SKM-1 treated with dmso at 0.1 percent for 144 hours (cell line): ENCODE measurements around the gene ACKR1.

Experiments
- DNase-seq: peaks from one replicate; lab custom pipeline; 2025; ENCODE audit not compliant: unreplicated experiment; lab: John Stamatoyannopoulos, UW

ACKR1 gene

DNA sequence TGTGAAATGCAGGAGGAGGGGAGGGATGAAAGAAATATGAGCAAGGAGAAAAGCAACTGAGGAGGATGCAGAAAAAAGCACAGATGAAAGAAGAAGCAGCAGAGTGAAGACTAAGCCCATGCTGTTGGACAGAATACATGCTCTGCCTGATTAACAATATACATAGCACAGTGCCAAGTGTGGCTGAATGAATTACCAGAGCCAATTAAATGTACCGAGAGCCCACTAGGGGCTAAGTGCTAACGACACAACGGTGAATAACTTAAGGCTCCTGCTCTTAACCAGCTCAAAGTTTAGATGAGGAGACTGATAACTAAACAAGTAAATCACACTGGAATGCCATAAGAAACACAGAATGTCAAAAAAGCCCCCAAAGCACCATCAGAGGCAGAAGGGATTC lies 17.6 kb upstream of the ACKR1 start:
- DNase-seq: no peak

DNA sequence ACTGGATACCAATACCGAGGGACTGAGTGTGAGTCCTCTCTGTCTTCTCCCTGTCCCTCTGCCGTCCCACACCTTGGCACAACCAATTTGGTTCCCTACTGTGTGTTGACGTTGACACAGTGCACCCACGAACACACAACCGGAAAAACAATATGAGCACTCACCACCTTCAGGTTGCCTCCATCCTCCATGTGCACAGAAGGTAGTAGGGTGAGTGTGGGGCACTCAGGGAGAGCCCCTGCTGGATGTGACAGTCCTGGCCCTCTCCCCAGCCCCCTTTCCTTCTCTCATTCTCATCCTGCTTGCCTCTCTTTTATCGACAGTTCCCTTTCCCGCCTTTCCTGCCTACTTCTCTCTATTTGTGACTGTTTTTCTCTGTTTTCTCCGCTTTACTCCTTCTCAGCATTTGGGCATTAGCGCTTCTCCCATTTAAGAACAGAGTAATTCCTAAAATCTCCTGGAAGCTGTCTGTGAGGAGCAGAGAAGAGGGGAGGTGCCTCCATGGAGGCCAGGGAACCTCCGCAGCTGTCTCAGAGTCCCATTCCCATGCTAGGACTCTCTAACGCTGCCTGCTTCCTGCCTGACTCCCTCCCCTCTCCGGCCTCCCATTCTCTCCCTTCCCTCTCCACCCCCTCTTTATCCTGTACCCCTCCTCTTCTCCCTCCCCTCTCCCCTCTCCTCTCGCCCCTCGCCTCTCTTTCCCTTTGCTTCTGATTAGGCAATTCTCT lies 16.9 kb upstream of the ACKR1 start:
- DNase-seq: no peak

DNA sequence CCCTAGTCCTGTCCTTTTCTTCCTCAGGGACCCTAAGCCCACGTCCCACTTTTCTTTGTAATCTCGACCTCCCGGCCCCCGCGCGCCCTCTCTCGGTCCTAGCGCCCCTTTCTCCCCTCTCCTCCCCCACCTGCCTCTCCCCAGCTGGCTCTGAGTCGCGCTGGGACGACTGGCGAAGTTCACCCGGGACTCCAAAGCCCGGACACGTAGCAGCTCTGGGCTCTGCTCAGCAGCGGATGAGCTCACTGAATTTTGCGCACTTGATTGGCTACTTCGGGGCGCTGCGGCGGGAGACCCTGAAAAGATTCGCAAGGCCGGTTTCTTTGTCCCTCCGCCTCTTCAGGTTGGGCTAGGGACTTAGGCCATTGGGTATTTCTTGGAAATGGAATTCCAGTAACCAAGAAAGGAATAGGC lies 16.3 kb upstream of the ACKR1 start:
- no peak for DNase-seq

DNA sequence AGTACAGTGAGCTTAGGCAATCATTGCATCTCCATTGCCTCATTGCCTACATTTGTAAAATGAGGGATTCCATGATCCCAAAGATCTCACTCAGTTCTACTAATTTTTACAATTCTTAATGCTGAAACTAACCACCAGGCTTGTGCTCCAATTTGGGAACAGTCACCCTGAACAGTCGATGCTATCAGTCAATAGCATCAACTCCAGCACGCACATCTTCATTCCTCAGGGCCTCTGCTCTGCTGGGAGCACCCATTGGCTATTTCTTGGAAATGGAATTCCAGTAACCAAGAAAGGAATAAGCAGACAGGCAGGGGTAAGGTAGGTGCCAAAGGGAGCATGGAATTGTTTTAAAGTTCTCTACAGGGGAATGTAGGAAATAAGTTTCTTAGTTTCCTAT lies 14.2 kb upstream of the ACKR1 start:
- DNase-seq: no peak

DNA sequence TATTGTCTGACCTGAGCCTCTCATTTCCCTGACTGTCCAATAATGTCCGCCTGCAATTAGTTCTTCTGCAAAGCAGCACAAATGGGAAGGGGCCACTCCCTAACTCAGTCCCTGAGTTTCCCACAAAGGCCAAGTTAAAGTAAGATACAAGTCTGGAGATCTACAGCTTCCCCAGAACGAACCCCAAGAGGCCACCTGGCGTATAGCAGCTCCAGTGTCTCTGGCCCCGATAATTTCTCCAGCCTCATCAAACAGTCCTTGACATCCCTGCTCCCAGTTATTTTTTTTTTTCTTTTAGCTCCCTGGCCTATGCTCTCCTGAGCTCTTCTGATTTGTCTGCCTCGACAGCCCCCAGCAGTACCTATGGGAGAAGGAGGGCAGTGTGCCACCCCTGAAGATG lies 8.1 kb upstream of the ACKR1 start:
- DNase-seq: no peak

DNA sequence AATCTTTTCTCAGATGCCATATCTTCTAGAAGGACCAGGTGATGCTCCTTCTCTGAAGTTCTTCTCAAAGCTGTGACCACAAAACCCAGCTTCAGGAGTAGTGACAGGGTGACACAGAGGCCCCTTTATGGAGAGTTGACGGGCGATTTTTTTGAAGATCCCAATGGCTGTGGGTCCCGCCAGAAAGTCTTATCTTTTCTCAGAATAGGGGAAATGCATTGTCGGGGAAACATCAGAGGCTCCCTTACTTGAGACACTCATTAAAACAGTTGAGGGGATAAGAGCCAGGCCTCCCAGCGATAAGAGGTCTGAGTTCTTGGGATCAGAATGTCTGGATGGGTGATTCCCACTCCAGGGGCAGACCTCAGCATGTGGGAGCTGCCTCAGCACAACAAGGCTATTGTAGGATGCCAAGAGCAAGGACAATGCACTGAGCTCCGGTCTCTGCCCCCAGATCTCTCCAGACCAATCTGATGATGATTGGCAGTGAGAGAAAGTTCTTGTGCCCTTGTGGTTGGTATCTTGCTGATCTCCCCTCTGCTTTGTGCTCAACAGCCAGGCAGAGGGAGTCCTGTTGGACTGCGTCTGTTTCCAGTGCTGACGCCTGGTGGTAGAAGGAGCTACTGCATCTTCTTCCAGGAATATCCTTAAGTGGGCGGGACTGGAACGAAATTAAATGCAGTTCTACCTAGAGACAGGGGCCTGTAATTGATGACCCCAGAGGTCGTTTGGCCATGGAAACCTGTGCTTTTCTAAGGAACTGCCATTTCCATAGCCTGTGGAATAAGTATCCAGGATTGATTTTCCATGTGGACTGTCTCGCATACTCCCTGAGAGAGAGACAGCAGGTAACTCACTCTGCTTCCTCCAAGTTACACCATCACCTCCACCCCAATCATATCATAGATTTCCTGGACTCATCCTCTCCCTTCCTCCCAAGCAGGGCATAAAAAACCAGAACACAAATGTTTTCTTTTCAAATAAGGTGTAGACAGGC lies 6.8 kb upstream of the ACKR1 start:
- peak; percentile 76 for DNase-seq

DNA sequence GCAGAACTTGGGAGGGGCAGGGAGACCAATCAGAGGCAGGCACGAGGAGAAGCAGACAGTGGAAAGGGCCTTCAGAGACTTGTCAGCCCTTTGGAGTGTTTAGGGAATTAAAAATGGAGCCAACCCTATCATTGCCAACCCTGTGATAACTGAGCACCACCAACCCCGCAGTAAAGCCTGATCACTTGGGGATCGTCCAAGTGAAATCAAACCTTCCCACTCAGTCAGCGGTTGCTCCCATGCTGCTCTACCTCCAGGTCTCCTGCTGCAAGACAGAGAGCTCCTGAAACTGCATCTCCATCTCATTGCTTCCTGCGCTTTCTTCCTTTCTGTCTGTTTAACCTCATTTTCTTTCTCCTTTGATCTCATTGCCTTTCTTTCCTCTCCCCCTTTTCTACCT lies 4.8 kb upstream of the ACKR1 start:
- DNase-seq: no peak

DNA sequence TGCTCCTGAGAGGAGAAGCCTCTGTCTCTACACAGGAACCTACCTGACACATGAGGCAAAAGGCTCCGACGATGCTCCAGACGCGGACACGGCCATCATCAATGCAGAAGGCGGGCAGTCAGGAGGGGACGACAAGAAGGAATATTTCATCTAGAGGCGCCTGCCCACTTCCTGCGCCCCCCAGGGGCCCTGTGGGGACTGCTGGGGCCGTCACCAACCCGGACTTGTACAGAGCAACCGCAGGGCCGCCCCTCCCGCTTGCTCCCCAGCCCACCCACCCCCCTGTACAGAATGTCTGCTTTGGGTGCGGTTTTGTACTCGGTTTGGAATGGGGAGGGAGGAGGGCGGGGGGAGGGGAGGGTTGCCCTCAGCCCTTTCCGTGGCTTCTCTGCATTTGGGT lies 3.9 kb upstream of the ACKR1 start:
- DNase-seq: no peak

DNA sequence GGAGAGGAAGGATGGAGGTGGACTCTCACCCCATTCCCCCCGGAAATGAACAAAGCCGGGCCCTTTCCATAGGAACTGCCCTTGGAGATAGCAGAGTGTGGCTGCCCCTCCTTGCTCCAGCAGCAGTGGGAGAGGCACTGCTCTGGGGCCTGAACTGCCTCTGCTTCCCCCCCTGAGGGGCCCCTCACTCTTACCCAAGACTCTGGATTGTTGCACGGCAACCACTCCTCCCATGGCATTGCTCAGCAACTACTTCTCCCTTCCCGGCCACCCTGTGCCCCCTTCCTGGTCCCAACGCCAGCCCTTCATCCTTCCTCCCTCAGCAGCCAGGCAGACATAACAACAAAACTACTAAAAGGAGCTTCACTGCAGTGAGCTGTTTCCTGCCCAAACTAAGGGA lies 3.0 kb upstream of the ACKR1 start:
- peak; percentile 23 for DNase-seq

DNA sequence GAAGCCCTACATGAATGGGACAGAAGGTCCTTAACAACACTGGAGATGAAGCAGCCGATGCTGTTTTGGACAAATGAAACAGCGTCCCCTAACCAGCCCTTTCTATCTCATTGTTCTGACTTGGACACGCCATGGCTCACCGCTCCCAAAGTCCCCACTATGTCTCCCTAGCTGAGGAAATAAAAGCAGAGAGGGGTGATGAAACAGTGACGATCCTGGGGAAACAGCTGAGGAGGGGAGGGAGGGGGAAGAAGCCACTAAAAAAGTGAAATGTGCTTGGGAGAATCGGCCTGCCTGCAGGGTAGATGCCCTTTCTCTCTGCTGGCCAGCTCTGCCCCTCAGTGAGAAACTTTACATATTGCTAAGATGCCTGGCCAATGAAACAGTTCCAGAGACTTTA lies 1.1 kb upstream of the ACKR1 start:
- DNase-seq: no peak

DNA sequence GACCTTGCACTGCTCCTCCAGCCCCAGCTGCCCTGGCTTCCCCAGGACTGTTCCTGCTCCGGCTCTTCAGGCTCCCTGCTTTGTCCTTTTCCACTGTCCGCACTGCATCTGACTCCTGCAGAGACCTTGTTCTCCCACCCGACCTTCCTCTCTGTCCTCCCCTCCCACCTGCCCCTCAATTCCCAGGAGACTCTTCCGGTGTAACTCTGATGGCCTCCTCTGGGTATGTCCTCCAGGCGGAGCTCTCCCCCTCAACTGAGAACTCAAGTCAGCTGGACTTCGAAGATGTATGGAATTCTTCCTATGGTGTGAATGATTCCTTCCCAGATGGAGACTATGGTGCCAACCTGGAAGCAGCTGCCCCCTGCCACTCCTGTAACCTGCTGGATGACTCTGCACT lies 550 bp downstream of the ACKR1 start:
- DNase-seq: no peak

DNA sequence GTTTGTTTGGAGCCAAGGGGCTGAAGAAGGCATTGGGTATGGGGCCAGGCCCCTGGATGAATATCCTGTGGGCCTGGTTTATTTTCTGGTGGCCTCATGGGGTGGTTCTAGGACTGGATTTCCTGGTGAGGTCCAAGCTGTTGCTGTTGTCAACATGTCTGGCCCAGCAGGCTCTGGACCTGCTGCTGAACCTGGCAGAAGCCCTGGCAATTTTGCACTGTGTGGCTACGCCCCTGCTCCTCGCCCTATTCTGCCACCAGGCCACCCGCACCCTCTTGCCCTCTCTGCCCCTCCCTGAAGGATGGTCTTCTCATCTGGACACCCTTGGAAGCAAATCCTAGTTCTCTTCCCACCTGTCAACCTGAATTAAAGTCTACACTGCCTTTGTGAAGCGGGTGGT lies 1.4 kb downstream of the ACKR1 start:
- DNase-seq: no peak

DNA sequence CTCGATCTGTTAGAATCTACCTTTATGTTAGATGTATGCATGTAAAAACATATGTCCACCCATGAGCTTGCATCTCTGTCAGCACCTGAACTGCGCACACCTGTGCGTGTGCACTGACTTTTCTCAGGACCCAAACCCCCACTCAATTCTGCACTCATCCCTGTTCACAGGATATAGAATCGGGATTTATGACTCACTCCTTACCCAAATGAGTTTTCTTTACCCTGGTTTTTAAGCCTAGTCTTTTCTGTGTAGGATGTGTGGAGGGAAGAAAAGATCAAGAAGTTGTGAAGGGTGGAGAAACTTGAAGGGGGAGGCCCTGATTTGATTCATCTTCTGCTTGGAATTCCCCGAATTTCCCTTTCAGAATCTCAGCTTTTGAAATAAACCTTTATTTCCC lies 2.4 kb downstream of the ACKR1 start:
- DNase-seq: no peak

DNA sequence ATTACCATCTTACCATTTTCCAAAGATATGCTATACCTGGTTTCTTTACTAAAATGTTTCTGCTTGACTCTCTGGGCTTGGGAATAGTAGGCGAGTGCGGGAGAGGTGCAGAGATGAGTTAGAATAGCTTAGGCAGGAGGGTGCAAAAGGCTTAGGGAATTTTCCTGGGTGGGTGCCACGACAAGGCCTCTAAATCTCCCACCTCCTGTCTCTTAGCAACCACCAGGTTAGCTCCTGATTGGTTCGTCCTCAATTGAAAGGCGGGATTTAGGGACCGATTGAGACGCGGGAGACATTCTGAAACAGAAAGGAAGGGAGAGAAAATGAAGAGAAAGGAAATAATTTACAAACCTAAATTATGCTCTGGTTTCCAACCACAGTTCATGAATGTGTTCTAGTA lies 3.1 kb downstream of the ACKR1 start:
- DNase-seq: no peak

DNA sequence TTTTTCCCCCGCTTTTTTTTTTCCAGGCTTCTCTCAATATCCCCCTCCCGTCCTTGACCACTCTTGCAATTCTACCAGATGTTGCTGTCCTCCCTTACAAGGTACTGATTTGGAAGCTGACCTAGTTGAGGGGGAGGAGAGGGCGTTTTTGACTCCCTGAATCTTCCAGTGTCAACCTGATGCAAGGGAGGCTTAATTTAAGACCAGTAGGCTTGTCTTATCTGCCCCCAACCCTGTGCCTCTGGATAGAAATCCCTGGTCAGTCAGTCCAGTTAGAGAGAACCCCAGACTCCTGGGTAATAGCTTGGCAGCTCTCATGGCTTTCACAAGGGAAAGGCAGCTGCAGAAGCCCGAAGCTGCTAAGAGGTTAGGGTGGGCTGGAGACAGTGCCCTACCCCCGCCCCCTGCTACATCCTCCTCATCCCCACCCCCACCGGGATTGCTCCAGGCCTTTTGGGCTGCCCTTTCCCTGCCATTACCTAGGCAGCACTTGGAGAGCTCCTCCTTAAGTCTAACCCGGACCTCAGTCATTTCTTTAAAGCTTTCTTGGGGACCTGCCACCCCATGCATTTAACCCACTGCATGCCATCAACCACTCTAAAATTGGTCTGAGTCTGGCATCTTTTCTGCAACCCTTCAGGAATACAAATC lies 3.6 kb downstream of the ACKR1 start:
- no peak for DNase-seq

DNA sequence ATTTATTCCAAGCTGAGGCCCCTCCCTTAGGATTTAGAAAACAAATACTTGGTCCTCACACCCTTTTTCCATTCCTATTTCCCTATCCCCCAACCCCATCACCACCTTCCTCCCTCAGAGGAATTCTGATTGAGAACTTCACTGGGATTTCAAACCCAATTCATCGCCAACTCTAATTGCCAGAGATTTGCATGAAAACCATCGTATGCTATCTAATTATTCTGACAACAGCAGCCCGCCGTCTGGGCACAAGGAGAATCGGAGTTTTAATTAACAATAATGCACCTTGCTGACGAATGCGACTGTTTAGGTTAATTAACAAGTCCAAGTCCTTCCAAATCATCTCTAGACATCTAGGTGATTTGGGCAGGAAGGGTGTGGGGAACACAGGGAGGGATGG lies 4.4 kb downstream of the ACKR1 start:
- no peak for DNase-seq

DNA sequence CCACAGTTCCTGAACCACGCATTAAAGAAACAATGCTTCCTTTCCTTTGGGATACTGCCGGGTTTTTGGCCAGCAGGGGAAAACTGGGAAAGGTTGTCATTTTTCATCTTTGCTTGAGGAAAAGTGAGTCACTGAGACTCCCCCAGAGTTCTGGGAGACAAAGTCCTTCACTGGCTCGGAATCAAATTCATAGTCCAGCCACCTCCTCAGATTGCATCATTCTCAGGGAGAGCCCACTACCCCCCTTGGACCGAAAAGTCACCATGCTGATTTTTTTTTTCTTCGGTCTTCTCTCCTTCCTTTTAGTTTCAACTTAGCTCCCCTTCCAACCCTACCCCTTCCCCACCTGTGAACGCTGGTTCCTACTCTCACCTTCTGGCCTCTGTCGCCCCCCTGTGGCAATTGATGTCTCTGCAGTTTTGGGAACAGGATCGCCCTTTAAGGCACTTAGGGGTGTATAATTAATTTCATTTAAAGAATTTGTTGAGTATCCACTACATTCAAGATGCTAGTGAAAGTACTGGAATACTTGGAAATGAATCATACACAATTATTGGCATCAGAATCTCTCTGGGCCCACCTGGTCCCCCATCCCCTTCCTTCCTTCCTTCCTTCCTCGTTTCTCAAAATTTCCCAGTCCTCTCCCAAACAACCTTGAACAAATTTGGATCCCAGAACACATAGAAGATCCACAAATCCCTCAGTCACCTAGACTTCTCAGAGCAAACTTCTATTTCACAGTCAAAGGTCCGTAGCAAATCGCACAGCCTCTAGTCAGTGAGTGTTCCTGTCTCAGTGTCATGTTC lies 6.9 kb downstream of the ACKR1 start:
- peak; percentile 25 for DNase-seq

DNA sequence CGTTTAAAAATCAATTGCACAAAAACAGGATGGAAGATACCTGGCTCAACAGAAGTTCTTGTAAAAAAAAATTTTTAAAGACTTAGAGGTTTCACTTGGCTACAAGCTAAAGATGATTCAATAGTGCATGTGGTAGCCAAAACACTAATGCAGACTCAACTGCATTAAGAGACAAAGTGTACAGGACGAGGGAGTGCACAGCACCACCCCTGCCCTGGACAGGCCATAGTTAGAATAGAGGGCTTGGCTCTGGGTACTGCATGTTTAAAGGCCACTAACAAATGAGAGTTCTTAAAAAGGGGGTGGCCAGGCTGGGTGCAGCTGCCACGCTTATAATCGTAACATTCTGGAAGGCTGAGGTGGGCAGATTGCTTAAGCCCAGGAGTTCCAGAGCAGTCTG lies 7.9 kb downstream of the ACKR1 start:
- DNase-seq: no peak

DNA sequence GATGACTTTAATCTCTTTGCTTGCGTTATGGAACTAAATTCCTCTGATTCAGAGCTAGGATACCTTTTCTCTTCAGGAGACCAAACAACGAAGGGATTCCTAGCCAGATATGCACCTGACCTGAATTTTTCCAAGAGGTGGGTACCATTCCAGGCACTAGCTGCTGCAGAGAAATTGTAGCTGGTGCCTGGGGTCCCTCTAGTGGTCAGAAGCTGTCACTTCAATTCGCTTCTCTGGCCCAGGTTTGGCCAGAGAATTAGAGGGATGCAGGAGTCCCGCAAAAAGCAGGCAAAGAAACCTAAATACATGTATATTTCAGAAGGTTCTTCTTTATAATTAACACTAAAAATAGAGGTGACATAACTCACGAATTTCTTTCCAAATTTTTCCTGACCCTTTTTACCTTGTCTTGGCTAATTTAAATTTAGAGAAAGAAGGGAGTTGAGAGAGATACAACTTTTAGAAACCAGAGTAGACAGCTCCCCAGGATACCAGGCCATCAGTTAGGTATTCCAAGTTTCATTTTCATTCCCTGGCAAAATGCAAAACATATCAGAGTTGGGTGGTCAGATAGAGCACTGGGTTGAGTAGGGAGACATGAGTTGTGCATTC lies 9.6 kb downstream of the ACKR1 start:
- peak; percentile 36 for DNase-seq
